AG04450 (cell line): ENCODE measurements around the gene SIGLEC9. TPM values are rescaled to one million over a fixed set of nuclear protein-coding genes. Genes with fewer than 3 reads are reported as not detected.

Experiments used
- CTCF ChIA-PET: fragments of 300-600, 350-600 bp; formaldehyde crosslinking; extraction: SDS; loops from one replicate; lab custom pipeline; 2022; ENCODE audit warnings: antibody characterized with exemption, inconsistent platforms; lab: Charles Lee
- POLR2A ChIA-PET: fragments of 350-600 bp; formaldehyde crosslinking; extraction: SDS; loops from one replicate; lab custom pipeline; 2021; ENCODE audit warnings: antibody characterized with exemption, inconsistent platforms; lab: Yijun Ruan, JAX
- DNase-seq: peaks from one replicate; pipeline ENCODE4 v3.0.0-alpha.2; 2011; ENCODE audit warnings: low read depth, low spot score
- H3K27ac ChIP-seq: one replicate; pipeline ENCODE4 v1.5.1; 2012; ENCODE audit warnings: low read depth, low read length, control low read depth
- H3K27me3 ChIP-seq: one replicate; pipeline ENCODE4 v1.6.0; 2012; ENCODE audit warnings: low read length; ENCODE audit not compliant: control insufficient read depth, insufficient read depth
- H3K4me3 ChIP-seq: 2 replicates; pipeline ENCODE4 v1.5.1; 2011; ENCODE audit warnings: mild to moderate bottlenecking, low read depth, low read length, control low read depth
- H3K9me3 ChIP-seq: 2 replicates; pipeline ENCODE4 v1.5.1; 2012; ENCODE audit warnings: low read length; ENCODE audit not compliant: control insufficient read depth, insufficient read depth
- CTCF ChIP-seq: IDR thresholded peaks from 2 replicates; pipeline ENCODE4 v1.5.1; 2011; ENCODE audit warnings: low read depth, low read length, control low read depth, inconsistent platforms
- polyA plus RNA-seq: library from polyadenylated mRNA; depleted of rRNA; stranded (reverse); fragments of >200 nt; gene quantifications from 2 replicates; pipeline ENCODE4 v1.2.3, GENCODE V29; 2011

The SIGLEC9 gene
- polyA plus RNA-seq, 1 experiment: not detected

- peak; percentile 16; the same call in 1 of the 2 replicates for TF ChIP-seq CTCF
- Histone ChIP-seq H3K27ac (no peak overlapping the region), H3K4me3 (no peak overlapping the region), H3K27me3 (no peaks in the 10 kb centered on the region), H3K9me3 (no peaks in the 10 kb centered on the region)
- peak; percentile 42 for DNase-seq
- CTCF ChIA-PET: interaction anchor here (1.6 kb wide), 1 partner anchor 111 kb away, joined by 5 read pairs; no protein-coding TSS in a partner anchor
- POLR2A ChIA-PET: interaction anchor here (0.9 kb wide), 1 partner anchor 20 kb away, joined by 3 read pairs; no protein-coding TSS in a partner anchor
Measured at GRCh38 chr19:51131780-51132680, 7.3 kb downstream of the SIGLEC9 start.

- POLR2A ChIA-PET: no interaction called here
- H3K27me3 ChIP-seq: no peaks in the 10 kb centered on the region
- H3K27ac ChIP-seq: no peak overlapping the region
- no peak for DNase-seq
- TF ChIP-seq CTCF: no peak
- CTCF ChIA-PET: interaction anchor here (0.8 to 2.1 kb wide), 4 partner anchors 23 to 114 kb away, joined by 3 to 11 read pairs (median 9); no protein-coding TSS in a partner anchor
- H3K4me3 ChIP-seq: no peak overlapping the region
- H3K9me3 ChIP-seq: no peaks in the 10 kb centered on the region
Measured at GRCh38 chr19:51135004-51135403, 10.3 kb downstream of the SIGLEC9 start.

- CTCF ChIA-PET: interaction anchor here (1.6 to 2.1 kb wide), 2 partner anchors 22 to 115 kb away, joined by 8 to 10 read pairs; no protein-coding TSS in a partner anchor
- POLR2A ChIA-PET: no interaction called here
- TF ChIP-seq CTCF: no peak
- Histone ChIP-seq H3K4me3 (no peak overlapping the region), H3K27me3 (no peaks in the 10 kb centered on the region), H3K27ac (no peak overlapping the region), H3K9me3 (no peaks in the 10 kb centered on the region)
- DNase-seq: no peak
Measured at GRCh38 chr19:51135986-51136762, 11.5 kb downstream of the SIGLEC9 start.

- ChIA-PET CTCF (no interaction called here), POLR2A (no interaction called here)
- no peak for DNase-seq
Measured at GRCh38 chr19:51136851-51137551, 12.3 kb downstream of the SIGLEC9 start.

More at GRCh38 chr19:51136851-51137551, 12.3 kb downstream of the SIGLEC9 start:
- Histone ChIP-seq H3K27ac (no peak overlapping the region), H3K4me3 (no peak overlapping the region), H3K9me3 (no peaks in the 10 kb centered on the region), H3K27me3 (no peaks in the 10 kb centered on the region)
- TF ChIP-seq CTCF: no peak
